AG09319 (cell line): ENCODE measurements around the gene VSTM1.

Source experiments
- DNase-seq: peaks from one replicate; pipeline ENCODE4 v3.0.0-alpha.2; 2010; ENCODE audit warnings: low read depth; ENCODE audit errors: extremely low read depth
- TF ChIP-seq, protein P1 (sequence below): IDR thresholded peaks from 2 replicates; pipeline ENCODE4 v1.5.1; 2011; ENCODE audit warnings: low read depth, mild to moderate bottlenecking, inconsistent platforms, low read length, moderate library complexity

VSTM1 gene

DNA sequence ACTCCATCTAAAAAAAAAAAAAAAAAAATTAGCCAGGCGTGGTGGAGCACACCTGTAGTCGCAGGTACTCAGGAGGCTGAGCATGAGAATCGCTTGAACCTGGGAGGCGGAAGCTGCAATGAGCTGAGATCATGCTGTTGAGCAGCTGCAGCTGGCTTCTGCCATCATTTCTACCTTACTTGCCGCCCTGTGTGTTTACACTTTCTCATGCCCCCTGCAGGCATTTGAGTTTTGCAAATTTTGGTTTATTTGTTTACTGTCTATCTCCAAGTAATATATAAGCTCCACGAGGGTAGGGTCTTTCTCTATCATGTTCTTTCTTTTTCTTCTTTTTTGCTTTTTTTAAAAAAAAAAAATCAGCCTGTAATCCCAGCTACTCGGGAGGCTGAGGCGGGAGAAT, 54.3 kb downstream of the VSTM1 start:
- TF ChIP-seq, protein P1, sequence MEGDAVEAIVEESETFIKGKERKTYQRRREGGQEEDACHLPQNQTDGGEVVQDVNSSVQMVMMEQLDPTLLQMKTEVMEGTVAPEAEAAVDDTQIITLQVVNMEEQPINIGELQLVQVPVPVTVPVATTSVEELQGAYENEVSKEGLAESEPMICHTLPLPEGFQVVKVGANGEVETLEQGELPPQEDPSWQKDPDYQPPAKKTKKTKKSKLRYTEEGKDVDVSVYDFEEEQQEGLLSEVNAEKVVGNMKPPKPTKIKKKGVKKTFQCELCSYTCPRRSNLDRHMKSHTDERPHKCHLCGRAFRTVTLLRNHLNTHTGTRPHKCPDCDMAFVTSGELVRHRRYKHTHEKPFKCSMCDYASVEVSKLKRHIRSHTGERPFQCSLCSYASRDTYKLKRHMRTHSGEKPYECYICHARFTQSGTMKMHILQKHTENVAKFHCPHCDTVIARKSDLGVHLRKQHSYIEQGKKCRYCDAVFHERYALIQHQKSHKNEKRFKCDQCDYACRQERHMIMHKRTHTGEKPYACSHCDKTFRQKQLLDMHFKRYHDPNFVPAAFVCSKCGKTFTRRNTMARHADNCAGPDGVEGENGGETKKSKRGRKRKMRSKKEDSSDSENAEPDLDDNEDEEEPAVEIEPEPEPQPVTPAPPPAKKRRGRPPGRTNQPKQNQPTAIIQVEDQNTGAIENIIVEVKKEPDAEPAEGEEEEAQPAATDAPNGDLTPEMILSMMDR = no peak
- no peak for DNase-seq

DNA sequence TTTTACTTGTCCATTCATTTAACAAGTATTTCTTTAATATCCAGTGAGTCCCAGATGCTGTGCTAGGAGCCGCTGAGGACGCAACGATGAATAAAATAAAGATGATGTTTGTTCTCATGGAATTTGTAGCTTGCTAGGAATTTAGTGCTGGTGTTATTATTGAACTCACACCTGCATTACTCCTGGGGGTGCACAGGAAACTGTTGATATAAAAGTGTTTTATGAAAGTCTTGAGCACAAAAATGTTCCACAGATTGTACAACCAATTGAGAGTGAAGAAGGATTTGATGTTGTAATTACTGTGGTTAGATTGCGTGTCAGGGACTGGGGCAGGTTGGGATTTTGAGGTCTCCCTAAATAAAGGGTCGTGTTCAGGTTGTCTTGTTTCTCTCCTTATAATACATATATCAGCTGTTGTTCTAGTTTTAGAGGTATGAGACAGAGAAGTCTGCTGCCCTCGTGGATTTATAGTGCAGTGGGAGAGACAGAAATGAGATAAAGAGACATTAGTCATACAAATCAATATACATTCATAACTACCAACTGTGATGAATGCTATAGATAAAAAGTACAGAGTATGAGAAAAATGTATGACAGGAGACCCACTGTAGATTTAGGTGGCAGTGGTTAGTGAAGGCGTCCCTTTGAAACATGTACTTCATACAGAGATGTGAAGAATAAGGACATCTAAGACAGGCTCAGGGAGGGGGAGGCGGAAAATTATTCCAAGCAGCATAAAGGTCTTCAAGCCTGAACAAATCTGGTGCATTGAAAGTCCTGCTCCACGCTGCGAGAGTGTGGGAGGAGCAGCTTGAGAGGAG, 61.0 kb downstream of the VSTM1 start:
- DNase-seq = no peak
- TF ChIP-seq, protein P1 = no peak

DNA sequence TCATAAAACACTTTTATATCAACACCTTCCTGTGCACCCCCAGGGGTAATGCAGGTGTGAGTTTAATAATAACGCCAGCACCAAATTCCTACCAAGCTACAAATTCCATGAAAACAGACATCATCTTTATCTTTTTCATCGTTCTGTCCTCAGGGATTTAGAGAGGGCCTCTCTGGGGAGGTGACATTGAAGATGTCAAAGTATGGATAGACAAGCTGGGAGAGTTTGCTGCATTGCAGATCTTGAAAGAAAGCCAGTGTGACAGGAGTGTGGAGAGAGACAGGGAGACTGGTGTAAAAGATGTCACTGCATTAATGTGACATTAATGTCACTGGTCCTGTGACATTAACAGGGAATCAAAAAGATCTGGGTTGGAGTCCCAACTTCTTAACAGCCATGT, 62.2 kb downstream of the VSTM1 start:
- DNase-seq = no peak
- TF ChIP-seq, protein P1 = no peak

DNA sequence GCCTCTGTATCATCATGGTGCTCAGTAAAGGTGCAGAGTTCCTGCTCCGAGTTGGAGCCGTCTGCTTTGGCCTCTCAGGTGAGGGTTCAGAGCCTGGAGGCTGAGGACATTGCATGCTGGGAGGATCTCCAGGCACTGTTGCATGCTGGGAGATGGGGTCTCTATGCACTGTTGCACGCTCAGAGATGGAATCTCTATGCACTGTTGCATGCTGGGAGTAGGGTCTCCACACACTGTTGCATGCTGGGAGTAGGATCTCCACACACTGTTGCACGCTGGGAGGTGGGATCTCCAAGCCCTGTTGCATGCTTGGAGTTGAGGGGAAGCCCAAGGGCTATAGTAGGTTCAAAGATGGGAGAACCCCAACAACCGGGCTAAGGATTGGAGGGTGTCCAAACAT, 64.0 kb downstream of the VSTM1 start:
- TF ChIP-seq, protein P1 = no peak
- no peak for DNase-seq

DNA sequence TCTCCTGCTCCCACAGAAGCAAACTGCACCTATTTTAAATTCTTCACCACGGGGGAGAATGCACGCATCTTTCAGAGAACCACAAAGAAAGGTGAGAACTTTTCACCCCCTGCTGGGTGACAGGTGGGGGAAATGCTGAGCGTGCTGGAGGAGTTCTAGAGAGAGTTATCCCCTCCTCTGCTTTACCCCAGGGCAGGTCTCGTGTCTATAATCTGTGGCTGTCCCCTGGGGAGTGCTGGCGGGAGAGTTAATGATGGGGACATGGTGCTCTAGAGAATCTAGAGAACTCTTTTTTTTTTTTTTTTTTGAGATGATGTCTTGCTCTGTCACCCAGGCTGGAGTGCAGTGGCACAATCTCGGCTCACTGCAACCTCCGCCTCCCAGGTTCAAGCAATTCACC, 65.5 kb downstream of the VSTM1 start:
- DNase-seq = no peak
- TF ChIP-seq, protein P1 = no peak

DNA sequence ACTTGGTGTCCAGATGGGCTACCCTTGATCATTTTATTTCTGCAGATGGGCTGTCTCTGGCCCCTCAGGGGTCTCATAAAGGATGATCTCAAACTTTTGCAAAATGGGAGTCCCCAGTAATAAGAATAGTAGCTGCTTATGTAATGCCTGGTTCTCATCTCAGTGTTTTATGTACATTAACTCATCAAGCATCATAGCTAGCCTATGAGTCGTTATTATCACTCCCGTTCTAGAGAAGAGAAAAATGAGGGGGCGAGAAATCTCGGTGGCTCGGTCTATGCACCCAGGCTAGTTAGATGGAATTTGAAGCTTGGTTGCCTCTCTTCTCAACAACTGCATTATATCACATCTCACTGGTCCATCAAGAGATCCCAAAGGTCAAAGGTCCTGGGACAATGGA, 68.9 kb downstream of the VSTM1 start:
- TF ChIP-seq, protein P1 = no peak
- no peak for DNase-seq

DNA sequence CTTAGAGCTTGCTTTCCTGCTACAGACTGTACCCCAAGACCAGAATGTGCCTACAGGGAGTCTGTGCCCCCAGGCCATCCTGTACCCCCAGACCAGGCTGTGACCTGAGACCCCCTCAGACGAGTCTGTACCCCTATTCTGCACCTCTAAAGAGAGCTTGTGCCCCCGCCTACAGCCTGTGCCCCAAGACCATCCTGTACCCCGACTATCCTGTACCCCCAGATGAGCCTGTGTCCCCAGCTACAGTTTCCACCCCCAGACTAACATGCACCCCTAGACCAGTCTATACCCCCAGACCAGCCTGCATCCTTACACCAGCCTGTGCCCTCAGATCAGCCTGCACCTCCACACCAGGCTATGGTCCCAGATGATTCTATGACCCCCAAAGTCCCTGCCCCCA, 70.2 kb downstream of the VSTM1 start:
- DNase-seq = no peak
- TF ChIP-seq, protein P1 = no peak
